ENCODE results near the gene NCAPG2.
"Not testable (repeated sequence)": the region's sequence is repeated elsewhere in the genome, so short reads cannot be mapped to it uniquely, and the experiment has no call there.

The NCAPG2 gene

GRCh38 chr7:158633055-158633956, 71.3 kb downstream of the NCAPG2 start:
- no peak for TF ChIP-seq CTCF (IDR thresholded peaks at IDR 0.05; ENCODE audit: borderline replicate concordance, insufficient read depth, low read depth, low read length)
- no peak overlapping the region for H3K4me3 ChIP-seq (ENCODE audit: low read depth, low read length)

DNA sequence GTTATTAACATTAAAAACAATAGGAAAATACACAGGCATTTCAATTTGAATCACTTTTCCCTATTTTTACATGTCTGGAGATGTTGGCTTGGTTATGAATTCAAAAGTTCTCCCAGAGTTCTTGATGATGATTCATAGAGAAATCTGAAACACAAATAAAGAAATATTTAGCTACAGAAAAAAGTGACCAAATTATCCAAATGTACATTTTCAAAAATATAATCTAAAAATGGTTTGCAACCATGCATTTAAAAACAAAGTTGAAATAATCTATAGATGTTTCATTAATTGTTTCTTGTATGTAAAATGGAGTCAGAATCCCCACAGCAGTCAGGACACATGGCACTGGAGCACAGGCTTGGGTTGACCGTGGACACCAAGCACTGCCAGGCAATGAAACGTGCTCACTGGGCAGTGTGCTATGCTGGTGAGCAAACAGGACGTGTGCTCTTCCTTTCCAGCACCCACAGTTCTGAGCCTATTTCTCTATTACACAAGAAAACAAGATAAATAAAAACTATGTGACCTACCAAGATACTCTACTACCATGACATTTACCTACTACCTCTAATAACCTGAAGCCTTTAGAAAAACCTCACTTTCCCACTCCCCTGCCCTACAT, 72.9 kb downstream of the NCAPG2 start:
- TF ChIP-seq CTCF (IDR thresholded peaks at IDR 0.05; ENCODE audit: borderline replicate concordance, insufficient read depth, low read depth, low read length), result no peak

DNA sequence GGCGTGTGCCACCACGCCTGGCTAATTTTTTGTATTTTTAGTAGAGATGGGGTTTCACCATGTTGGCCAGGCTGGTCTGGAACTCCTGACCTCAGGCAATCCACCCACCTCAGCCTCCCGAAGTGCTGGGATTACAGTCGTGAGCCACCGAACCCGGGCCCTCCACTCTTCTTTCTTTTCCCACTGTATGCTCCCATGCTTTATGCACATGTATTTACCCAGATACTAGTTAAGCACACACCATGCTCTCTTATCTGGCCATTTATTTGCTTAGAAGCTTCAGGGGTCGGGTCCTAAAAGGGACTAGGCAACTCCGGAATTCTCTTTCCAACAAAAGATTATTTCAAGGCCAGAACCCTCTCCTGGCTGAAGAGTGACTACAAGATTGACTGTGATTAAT, 78.3 kb downstream of the NCAPG2 start:
- H3K4me3 ChIP-seq (ENCODE audit: low read depth, low read length), result not testable (repeated sequence)

More for the DNA sequence above, 72.9 kb downstream of the NCAPG2 start:
- no peak overlapping the region for H3K4me3 ChIP-seq (ENCODE audit: low read depth, low read length)

- H3K4me3 ChIP-seq (ENCODE audit: low read depth, low read length), result no peak overlapping the region
- TF ChIP-seq CTCF (IDR thresholded peaks at IDR 0.05; ENCODE audit: borderline replicate concordance, insufficient read depth, low read depth, low read length), result no peak
Measured at GRCh38 chr7:158623241-158623640, 81.4 kb downstream of the NCAPG2 start.

DNA sequence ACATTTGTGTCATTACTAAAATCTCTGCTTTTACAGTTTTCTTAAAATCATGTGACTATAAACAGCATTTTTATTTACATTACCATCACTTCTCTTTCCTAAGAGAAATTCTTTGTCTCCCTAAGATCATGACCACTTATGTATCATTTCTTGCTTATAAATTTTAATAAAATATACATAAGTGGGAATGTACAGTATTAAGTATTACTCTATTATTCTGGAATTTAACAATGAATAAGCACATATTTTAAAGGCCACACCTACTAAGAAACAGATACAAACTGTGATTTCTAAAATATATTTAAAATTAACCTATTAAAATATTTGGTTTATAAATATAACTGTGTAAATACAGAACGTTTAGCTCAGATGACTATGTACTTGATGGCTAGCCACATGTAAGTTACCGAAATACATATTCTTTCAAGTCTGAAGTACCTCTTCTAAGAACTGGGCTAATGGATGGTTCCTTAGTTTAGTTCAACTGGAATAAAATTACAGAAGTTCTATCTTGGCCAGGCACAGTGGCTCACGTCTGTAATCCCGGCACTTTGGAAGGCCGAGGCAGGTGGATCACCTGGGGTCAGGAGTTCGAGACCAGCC, 83.7 kb downstream of the NCAPG2 start:
- H3K4me3 ChIP-seq (ENCODE audit: low read depth, low read length), result no peak overlapping the region
- no peak for TF ChIP-seq CTCF (IDR thresholded peaks at IDR 0.05; ENCODE audit: borderline replicate concordance, insufficient read depth, low read depth, low read length)

- H3K4me3 ChIP-seq (ENCODE audit: low read depth, low read length), result no peak overlapping the region
- no peak for TF ChIP-seq CTCF (IDR thresholded peaks at IDR 0.05; ENCODE audit: borderline replicate concordance, insufficient read depth, low read depth, low read length)
Measured at GRCh38 chr7:158620418-158620817, 84.2 kb downstream of the NCAPG2 start.

DNA sequence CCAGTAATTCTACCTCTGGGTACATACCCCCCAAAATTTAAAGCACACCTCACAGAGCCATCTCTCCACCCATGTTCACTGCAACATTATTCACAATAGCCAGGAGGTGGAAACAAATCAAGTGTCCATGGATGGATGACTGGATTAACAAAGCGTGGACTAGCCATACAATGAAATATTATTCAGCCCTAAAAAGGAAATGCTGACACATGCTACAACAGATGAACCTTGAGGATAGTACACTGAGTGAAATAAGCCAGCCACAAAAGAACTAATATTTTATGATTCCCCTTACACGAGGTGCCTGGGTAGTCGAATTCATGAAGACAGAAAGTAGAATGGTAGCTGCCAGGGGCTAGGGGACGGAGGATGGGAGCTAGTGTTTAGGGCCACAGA, 85.9 kb downstream of the NCAPG2 start:
- no peak for TF ChIP-seq CTCF (IDR thresholded peaks at IDR 0.05; ENCODE audit: borderline replicate concordance, insufficient read depth, low read depth, low read length)
- H3K4me3 ChIP-seq (ENCODE audit: low read depth, low read length), result no peak overlapping the region

Data from GM12875 (cell line).